GM08714 (cell line): Measurements from ENCODE around the gene USP15.

ENCODE experiments used
- H3K4me3 ChIP-seq: fragments of 200-500 bp; sonication (Bioruptor generic); 2 replicates; pipeline ENCODE4 v1.5.1; 2014; ENCODE audit warnings: mild to moderate bottlenecking, low read length, inconsistent platforms
- ZNF274 ChIP-seq: IDR thresholded peaks from 2 replicates; pipeline ENCODE4 v1.6.1; 2012; ENCODE audit warnings: mild to moderate bottlenecking, low read depth, low read length

Gene USP15

DNA sequence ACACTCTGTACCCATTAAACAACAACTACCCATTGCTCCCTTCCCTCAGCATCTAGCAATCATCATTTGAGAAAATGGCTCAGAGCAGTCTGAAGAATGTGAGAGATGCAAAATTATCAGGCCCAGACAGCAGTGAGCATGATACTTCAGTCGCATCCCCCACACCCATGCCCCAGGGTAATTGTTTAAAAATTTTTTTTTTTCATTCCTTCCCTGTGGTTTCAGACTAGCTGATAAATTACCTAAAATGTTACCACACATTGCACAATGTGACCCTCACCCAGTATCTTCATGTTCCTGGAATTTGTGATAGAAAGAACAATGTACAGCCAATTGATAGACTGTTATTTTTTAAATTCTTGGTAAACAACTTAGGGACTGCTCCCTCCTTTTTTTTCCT lies 11.3 kb upstream of the USP15 start:
- no peak for TF ChIP-seq ZNF274
- H3K4me3 ChIP-seq = no peak overlapping the region

GRCh38 chr12:62249419-62249818 lies 10.8 kb upstream of the USP15 start:
- no peak overlapping the region for H3K4me3 ChIP-seq
- no peak for TF ChIP-seq ZNF274

DNA sequence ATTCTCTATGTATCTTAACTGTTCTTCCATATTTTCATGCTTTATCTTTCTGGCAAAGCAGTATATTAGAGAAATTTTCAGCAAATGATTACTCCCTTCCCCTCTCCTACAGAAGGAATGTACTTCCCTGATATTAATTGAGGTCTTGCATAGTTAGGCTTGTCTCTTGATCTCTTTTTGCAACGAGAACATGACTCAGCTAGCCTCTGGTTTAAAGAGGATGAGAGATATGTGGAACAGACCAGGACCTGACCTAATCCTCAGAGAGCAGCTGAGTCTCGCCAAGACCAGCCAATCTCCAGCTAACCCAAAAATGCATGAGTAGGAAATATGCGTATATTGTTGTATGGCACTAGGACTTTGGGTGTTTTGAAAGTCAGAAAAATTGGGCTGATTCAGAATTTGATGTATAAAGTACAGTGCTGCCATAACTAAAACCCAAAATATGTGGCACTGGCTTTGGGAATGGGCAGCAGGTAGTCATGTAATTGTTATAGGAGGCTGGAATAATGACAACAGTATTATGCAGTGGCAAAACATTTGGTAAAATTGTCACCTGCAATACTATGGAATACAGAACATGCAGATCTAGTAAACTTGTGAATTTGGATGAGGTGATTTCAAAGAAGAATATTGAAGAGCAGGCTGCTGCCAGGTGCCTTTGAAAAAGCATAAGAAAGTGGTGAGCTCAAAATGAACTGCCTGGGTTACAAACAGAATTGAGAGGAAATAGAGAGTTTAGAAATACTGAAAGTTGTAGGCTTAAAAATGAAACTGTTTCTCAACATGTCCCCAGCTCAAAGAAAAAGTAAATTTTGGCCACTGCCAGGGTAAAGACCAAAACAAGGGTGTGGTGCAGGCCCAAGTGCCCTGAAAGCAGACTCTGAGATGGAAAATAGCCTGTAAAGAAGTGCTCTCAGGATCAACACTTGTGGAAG lies 9.3 kb upstream of the USP15 start:
- no peak for TF ChIP-seq ZNF274
- no peak overlapping the region for H3K4me3 ChIP-seq

DNA sequence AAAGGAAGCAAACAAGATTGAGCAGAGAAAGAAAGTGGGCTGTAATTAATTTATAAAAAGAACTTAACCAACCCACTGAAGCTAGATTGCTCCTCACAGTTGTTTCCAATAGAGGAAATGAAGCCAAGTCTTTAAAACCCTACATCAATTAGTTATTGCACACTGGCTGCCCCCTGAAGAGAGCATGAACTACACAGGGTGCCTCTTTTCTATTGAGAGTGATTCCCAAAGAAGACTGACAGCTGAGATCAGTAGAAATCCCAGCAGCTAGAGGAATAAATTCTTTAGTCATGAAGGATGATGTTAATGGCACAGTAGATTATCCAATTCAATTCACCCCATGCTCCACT lies 8.6 kb upstream of the USP15 start:
- TF ChIP-seq ZNF274 = no peak

DNA sequence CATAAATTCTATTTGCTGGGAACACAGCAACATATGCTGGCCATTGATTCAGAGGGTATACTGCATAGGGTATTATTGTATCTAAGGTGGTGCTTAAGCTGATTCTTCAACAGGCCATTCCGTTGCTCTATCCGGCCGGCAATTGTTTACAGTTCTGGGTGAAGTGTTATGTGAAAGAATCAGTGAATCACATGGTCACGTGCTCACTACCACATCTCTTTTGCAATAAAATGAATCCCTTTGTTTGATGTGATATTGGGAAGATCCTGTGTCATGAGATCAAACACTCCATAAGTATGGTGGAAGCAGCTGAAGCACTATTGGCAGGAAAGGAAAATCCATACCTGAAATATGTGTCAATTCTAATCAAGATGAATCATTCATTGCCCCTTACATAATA lies 7.6 kb upstream of the USP15 start:
- no peak for TF ChIP-seq ZNF274
- H3K4me3 ChIP-seq = no peak overlapping the region

More for the DNA sequence above, 8.6 kb upstream of the USP15 start:
- H3K4me3 ChIP-seq = no peak overlapping the region

- TF ChIP-seq ZNF274 = no peak
- no peak overlapping the region for H3K4me3 ChIP-seq
These were observed 5.2 kb upstream of the USP15 start for GRCh38 chr12:62254967-62255366.

DNA sequence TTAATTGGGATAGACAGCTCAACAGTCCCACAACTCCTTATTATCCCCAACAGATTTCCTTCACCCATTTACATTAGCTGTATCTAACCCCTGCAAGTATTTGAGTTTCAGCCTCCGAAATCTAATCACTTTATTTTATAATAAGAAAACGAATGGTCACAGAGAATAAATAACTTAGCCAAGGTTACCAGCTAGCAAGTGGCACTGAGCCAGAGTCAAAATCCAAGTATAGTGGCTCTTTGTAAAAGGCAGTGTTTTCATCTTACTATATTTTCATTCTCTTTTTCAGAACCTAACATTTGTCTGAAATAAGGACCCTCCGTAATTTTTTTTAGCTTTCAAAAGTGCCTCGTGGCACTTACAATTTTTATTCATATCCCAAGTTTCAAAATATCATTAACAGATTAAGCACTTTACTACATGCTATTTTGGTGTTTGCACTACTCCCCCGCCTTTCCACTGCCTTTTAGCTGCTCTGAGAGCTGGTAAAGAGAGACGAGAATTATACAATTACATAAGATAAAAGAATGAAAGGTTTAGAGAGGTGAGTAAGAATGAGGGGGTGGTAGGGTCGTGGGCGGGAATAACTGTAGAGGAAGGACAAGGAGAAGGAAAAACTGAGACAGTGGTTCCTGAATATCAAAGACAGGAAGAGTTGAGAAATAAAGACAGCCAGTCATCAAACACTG lies 3.7 kb upstream of the USP15 start:
- no peak for TF ChIP-seq ZNF274
- no peak overlapping the region for H3K4me3 ChIP-seq

GRCh38 chr12:62258231-62258630 lies 2.0 kb upstream of the USP15 start:
- no peak for TF ChIP-seq ZNF274
- no peak overlapping the region for H3K4me3 ChIP-seq

GRCh38 chr12:62258941-62259630 lies 1.1 kb upstream of the USP15 start:
- TF ChIP-seq ZNF274 = no peak
- H3K4me3 ChIP-seq = peak overlapping the region; percentile 83

GRCh38 chr12:62259631-62259992 lies 592 bp upstream of the USP15 start:
- TF ChIP-seq ZNF274 = no peak
- peak overlapping the region; percentile 83 for H3K4me3 ChIP-seq

GRCh38 chr12:62260733-62261683 lies 804 bp downstream of the USP15 start:
- TF ChIP-seq ZNF274 = no peak
- H3K4me3 ChIP-seq = peak overlapping the region; percentile 83

- H3K4me3 ChIP-seq = peak overlapping the region; percentile 83
- TF ChIP-seq ZNF274 = no peak
These were observed 1.8 kb downstream of the USP15 start for GRCh38 chr12:62261876-62262517.

- no peak overlapping the region; the same call in 1 of the 2 replicates for H3K4me3 ChIP-seq
- no peak for TF ChIP-seq ZNF274
These were observed 3.0 kb downstream of the USP15 start for GRCh38 chr12:62263232-62263631.
